ENCODE data around the gene CPZ.
"Not testable (repeated sequence)": the region's sequence is repeated elsewhere in the genome, so short reads cannot be mapped to it uniquely, and the experiment has no call there.

Gene CPZ

DNA sequence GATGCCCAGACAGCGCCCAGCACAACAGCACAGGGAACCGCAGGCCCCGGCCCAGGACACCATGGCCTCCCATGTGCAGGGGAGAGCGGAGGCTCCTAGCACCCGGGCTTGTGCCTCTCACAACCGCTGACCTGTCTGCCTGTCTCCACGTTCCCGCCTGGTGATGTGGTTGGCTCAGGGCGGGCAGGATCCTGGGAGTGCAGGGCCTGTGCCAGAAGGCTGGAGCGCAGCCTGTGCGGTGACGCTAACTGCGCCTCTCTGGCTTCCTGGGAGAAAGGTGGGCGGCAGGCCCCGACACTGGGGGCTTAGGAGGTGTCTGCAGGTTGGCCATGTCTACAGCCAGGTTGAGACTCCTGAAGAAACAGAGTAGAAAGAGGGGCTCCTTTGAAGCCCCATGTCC, 48.7 kb downstream of the CPZ start:
- no peak for DNase-seq

DNA sequence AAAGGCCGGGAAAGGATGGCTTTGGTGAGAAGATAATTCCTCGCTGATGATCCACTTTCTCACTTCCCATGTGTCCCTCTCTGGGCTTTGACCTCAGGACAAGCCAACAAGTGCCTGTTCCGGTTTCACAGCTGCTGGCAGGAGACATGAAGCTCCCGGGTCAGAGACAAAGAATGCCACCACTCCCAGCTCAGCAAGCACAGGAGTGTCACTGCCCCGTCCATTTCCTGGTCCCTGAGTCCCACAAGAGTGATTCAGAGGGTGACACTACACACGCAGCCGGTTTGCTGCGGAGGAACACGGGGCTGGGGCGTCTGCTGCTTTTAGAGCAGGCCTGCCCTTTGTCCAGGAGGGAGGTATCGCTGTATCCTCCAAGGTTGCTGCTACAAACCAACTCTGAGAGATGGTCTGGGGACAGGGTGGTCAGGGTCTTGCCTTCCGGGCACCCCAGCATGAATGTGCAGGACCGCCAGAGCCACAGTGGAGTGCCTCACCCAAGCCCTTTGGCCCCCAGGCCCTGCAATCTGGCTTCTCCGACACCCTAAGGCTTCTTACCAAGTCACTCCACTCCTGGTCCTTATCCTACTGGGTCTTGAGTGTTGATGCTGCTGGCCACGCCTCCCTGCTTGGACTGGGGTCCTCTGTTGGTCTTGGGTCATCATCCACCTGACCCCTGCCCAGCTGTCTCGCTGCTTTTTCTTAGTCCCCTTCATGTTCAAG, 49.5 kb downstream of the CPZ start:
- DNase-seq = no peak

GRCh38 chr4:8642651-8643321, 50.2 kb downstream of the CPZ start:
- no peak for DNase-seq

DNA sequence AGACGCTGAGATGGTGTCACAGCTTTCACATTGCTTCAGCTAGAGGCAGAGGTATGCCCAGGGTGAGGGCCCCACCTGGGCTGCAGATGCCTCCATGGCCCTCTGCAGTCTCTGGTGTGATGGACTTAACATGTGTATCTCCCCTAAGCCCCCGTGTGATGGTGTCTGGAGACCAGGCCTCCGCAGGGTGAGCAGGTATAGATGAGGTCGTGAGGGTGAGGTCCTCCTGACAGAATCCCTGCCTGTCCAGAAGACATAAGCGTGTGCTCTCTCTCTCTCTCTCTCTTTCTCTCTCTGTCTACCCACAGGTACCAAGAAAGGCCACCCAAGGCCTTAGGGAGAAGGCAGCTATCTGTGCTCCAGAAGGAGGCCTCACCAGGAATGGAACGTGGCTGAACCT, 50.9 kb downstream of the CPZ start:
- DNase-seq = no peak

GRCh38 chr4:8643986-8644385, 51.4 kb downstream of the CPZ start:
- no peak for DNase-seq

GRCh38 chr4:8644461-8644891, 51.9 kb downstream of the CPZ start:
- no peak for DNase-seq

DNA sequence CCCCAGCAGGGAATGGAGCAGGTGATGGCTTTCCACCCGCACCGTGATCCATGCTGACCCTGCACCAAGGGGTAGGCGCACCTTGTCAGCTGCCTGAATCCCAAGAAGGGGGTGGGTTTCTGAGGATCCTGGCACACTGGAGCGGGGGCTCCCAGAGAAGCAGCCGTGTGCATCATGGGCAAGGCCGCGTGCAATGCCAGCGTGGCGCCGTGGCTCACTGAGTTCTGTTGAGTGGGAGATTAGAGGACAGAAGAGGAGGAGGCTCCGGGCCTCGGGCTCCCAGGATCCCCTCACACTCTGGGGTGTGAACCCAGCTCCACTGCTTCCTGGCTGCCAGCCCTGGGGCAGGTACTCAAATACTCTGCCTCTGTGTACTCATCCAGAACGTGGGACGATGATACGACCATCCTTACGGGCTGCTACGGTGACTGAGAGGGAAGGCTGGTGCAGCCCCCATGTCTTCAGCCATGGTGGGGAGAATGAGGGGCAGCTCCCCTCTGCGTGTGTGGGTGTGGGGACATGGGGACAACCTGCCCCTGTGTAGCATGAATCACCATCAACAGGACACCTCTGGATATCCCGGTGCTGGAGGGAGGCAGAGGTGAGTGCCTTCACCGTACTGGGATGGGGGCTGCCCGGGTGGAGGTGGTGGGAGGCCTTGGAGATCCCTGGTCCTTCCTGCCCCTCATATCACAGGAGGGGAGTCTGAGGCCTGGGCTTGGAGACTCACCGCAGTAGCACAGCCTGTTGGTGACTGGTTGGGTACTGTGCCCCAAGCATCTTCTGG, 52.6 kb downstream of the CPZ start:
- DNase-seq = no peak

GRCh38 chr4:8645753-8646124, 53.2 kb downstream of the CPZ start:
- no peak for DNase-seq

- no peak for DNase-seq
Observed at GRCh38 chr4:8646296-8647093, 53.9 kb downstream of the CPZ start.

GRCh38 chr4:8647094-8647570, 54.6 kb downstream of the CPZ start:
- no peak for DNase-seq

- no peak for DNase-seq
Observed at GRCh38 chr4:8647626-8648025, 55.1 kb downstream of the CPZ start.

DNA sequence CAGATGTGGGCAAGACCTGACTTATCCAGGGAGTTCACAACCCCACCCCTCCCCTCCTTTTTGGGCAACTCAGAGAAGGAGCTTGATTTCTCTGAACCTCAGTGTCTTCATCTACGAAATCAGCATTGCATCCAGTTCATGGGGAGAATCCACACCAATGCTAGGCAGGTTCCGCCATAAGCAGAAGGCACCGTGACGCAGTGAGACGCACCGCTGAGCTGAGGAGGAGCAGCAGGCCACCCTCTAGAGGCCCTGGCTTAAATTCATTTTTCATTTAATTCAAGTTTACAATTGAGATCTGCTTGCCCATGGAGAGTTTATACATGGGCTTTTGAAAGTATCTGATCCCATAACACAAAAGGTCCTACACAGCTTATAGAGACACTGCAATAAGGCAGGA, 55.7 kb downstream of the CPZ start:
- DNase-seq = no peak

GRCh38 chr4:8648816-8649630, 56.5 kb downstream of the CPZ start:
- DNase-seq = no peak

DNA sequence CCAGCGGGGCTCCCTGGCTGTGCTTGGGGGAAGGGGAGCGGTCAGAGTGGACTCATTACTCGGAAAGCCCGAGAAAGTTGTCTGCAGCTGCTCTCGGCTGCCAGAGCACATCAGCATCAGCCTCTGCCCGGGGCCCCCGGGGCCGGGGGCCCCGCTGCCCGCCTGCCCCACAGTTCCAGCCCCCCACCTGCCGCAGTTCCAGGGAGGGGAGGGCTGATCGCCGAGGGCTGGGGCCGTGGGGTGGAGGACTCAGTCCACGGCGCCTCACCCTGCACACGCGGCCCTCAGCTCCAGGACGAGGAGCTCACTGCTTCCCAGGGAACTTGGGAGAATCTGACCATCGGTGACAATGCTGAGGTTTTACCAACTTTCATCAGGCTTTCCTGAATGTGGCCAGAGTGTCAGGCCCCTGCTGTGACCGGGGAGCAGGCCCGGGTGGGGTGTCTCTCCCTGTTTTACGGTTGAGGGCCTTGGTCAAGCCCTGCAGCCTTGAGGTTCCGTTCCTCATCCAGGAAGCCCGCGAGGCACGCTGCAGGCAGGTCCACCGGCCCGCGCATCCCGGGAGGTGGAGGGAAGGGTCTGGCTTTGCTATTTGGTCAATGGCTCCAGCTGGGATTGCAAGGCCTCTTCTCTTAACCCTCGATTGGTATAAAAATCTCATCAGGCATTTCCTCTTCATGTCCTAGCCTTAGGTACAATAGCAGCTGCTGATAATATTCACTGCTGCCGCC, 57.2 kb downstream of the CPZ start:
- DNase-seq = no peak

DNA sequence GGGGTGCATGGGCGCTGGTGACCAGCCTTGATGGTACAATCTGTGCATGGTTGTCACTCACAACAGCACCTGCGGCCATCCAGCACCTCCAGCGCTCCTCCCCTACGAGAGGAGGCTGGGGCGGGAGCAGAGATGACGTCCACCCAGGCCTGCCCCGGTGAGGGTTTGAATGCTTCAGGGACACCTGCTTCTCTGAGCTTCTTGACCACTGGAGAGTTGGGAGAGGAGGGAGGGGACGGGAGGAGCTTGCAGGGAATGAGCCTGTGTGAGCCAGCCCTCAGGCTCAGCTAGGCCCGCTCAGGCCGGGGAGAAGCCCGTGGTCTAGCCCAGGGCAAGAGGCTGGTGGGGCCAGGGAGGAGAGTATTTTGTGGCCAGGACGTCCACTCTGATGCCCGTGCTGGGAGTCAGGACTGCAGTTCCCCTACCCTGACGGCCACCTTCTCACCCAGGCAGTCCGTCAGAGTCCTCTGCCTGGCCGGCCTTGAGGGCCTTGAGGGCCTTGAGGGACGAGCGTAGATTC, 59.2 kb downstream of the CPZ start:
- DNase-seq = no peak

GRCh38 chr4:8652181-8653078, 59.9 kb downstream of the CPZ start:
- DNase-seq = no peak

DNA sequence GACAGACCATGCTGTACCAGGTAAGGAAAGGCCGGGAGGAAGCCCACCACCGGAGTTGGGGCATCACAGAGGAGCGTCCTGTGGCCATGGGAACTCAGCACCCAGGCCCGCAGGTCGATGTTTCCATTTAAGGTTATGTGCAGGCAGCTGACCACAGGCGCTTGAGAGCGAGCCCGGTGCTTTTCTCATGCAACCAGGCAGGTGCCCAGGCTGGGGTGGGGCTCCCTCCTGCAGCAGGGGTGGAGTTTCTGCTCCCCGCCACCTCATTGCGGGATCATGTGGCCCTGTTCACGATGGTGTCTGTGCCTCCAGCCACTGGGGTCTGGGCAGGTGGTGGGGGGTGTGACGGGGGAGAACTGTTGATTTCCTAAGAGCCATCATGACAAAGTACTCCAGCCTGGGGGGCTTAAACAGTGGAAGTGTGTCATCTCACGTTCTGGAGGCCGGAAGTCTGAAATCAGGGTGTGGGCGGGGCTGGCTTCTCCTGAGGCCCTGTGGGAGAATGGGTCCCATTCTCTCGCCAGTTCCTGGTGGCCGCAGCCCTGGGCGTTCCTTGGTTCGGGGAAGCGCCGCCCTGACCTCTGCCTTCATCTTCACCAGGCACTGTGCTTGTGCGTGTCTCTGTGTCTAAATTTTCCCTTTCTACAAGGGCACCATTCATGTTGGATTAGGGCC, 60.9 kb downstream of the CPZ start:
- DNase-seq = no peak

DNA sequence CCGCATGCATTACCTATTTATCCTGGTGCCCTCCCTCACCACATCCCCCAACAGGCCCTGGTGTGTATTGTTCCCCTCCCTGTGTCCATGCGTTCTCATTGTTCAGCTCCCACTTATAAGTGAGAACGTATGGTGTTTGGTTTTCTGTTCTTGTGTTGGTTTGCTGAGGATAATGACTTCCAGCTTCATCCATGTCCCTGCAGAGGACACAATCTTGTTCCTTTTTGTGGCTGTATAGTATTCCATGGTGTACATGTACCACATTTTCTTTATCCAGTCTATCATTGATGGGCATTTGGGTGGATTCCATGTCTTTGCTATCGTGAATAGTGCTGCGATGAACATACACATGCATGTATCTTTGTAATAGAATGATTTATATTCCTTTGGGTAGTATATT, 61.6 kb downstream of the CPZ start:
- DNase-seq = not testable (repeated sequence)

GRCh38 chr4:8655411-8656184, 63.0 kb downstream of the CPZ start:
- DNase-seq = no peak
